K562 (cell line): ENCODE results near the gene PPA2. TPM values are rescaled to one million over a fixed set of nuclear protein-coding genes. Genes with fewer than 3 reads are reported as not detected.
A peak's percentile ranks its signal among the peaks of the same experiment; 100 is the strongest.
"Not testable (repeated sequence)": the region's sequence is repeated elsewhere in the genome, so short reads cannot be mapped to it uniquely, and the experiment has no call there.

Source experiments
- ATAC-seq: fragments of 200-7000 bp; cut with Tn5 transposase; 3 replicates; pipeline ENCODE4 v1.9.1; 2020; ENCODE audit warnings: moderate library complexity
- BruUV-seq: library from RNA; stranded (reverse); fragments of 400-500 nt; replicated peaks from 2 replicates; lab custom pipeline; 2021; lab: Mats Ljungman, UMichigan
- CTCF ChIA-PET: fragments of 300-600 bp; formaldehyde crosslinking; extraction: SDS; loops from one replicate; lab custom pipeline; 2021; ENCODE audit warnings: low intra/inter-chr PET ratio; lab: Yijun Ruan, JAX
- POLR2A ChIA-PET: fragments of 300-600, 350-650 bp; sonication (Branson Sonifier 250); formaldehyde crosslinking; extraction: SDS; loops from one replicate; lab custom pipeline; 2021; ENCODE audit warnings: antibody characterized with exemption, inconsistent platforms; lab: Yijun Ruan, JAX
- DNase-seq, 4 experiments: peaks; one replicate each; pipeline versions ENCODE4 v3.0.0 to v3.0.0-alpha.2; 2011 to 2018; ENCODE audit warnings: low spot score in 3 of 4, mixed read lengths in 3 of 4; ENCODE audit errors: extremely low read depth in 1 of 4
- FAIRE-seq: peaks from 2 replicates; lab custom pipeline; 2011; peaks lifted over from hg19 to GRCh38; lab: Jason Lieb, UNC
- H2AFZ ChIP-seq: 2 replicates; pipeline ENCODE4 v1.6.0; 2011; ENCODE audit warnings: low read depth, low read length, control low read depth, inconsistent platforms
- H3K27ac ChIP-seq: fragments of 200-600 bp; 3 replicates; pipeline ENCODE4 v1.8.0; 2011; ENCODE audit warnings: low read depth, mild to moderate bottlenecking, control low read depth, inconsistent platforms, low read length, moderate library complexity, mixed read lengths; ENCODE audit errors: extremely low read depth
- H3K27me3 ChIP-seq, 2 experiments: fragments of 300-600 bp in 1 of 2; 2 replicates in 1 of 2; 3 replicates in 1 of 2; pipeline versions ENCODE4 v1.6.0 to v1.8.0; 2011; ENCODE audit warnings: inconsistent platforms in 2 of 2, low read length in 2 of 2, mild to moderate bottlenecking in 1 of 2, mixed read lengths in 1 of 2, moderate library complexity in 1 of 2; ENCODE audit not compliant: control insufficient read depth in 2 of 2, insufficient read depth in 2 of 2
- H3K36me3 ChIP-seq: fragments of 300-600 bp; 3 replicates; pipeline ENCODE4 v1.8.0; 2011; ENCODE audit warnings: mild to moderate bottlenecking, low read length, inconsistent platforms; ENCODE audit not compliant: control insufficient read depth, insufficient read depth
- H3K4me1 ChIP-seq, 2 experiments: fragments of 200-600 bp in 1 of 2; replicated peaks in 1 of 2; 2 replicates in 1 of 2; 3 replicates in 1 of 2; pipeline versions ENCODE4 v1.5.1 to v1.8.0; 2011; ENCODE audit warnings: inconsistent platforms in 2 of 2, low read length in 2 of 2, mild to moderate bottlenecking in 1 of 2, mixed read lengths in 1 of 2, moderate library complexity in 1 of 2; ENCODE audit not compliant: control insufficient read depth in 2 of 2, insufficient read depth in 2 of 2
- H3K4me2 ChIP-seq: 2 replicates; pipeline ENCODE4 v1.6.1; 2011; ENCODE audit warnings: low read length, control low read depth, inconsistent platforms, mixed read lengths; ENCODE audit not compliant: insufficient read depth
- H3K4me3 ChIP-seq: fragments of 200-600 bp; sonication (generic), shearing (Covaris generic); 2 replicates; pipeline ENCODE4 v1.5.1; 2016; ENCODE audit warnings: control low read depth, inconsistent platforms
- H3K79me2 ChIP-seq: fragments of 200-600 bp; 3 replicates; pipeline ENCODE4 v1.8.0; 2011; ENCODE audit warnings: low read length, inconsistent platforms; ENCODE audit not compliant: control insufficient read depth, insufficient read depth
- H3K9ac ChIP-seq, 2 experiments: 2 replicates each; pipeline versions ENCODE4 v1.6.0 to v1.6.1; 2011; ENCODE audit warnings: low read depth in 2 of 2, low read length in 2 of 2, control low read depth in 1 of 2, inconsistent platforms in 1 of 2, mild to moderate bottlenecking in 1 of 2, mixed read lengths in 1 of 2; ENCODE audit not compliant: insufficient read depth in 1 of 2
- H3K9me1 ChIP-seq: one replicate; pipeline ENCODE4 v1.6.0; 2011; ENCODE audit warnings: inconsistent platforms, mild to moderate bottlenecking, low read length, moderate library complexity; ENCODE audit not compliant: control insufficient read depth, insufficient read depth
- H3K9me3 ChIP-seq: replicated peaks from 2 replicates; pipeline ENCODE4 v1.5.1; 2011; ENCODE audit warnings: low read depth, low read length, inconsistent platforms; ENCODE audit not compliant: control insufficient read depth, insufficient read depth
- H4K20me1 ChIP-seq: replicated peaks from 2 replicates; pipeline ENCODE4 v1.6.1; 2011; ENCODE audit warnings: low read length, inconsistent platforms, mixed read lengths; ENCODE audit not compliant: control insufficient read depth, insufficient read depth
- NFE2L1 ChIP-seq: fragments of 450-650 bp; IDR thresholded peaks from 2 replicates; pipeline ENCODE4 v1.6.1; 2016; ENCODE audit warnings: missing genetic modification characterization, low read depth, mild to moderate bottlenecking, missing compliant biosample characterization, moderate library complexity, borderline replicate concordance
- NFYB ChIP-seq: IDR thresholded peaks from 2 replicates; pipeline ENCODE4 v1.6.1; 2011; ENCODE audit warnings: mild to moderate bottlenecking, moderate library complexity; ENCODE audit not compliant: insufficient read length; ENCODE audit errors: extremely low read depth
- POLR2A ChIP-seq: fragments of 450-650 bp; conservative IDR thresholded peaks from 2 replicates; pipeline ENCODE4 v1.6.1; 2016
- POLR2G ChIP-seq: fragments of 200-400 bp; formaldehyde crosslinking; IDR thresholded peaks from 2 replicates; pipeline ENCODE4 v1.6.1; 2017; ENCODE audit warnings: low read depth, mild to moderate bottlenecking, antibody characterized with exemption, low read length, moderate library complexity
- TCF7 ChIP-seq: sonication (generic); IDR thresholded peaks from 2 replicates; pipeline ENCODE4 v1.6.1; 2016; ENCODE audit warnings: antibody characterized with exemption, borderline replicate concordance
- ZNF699 ChIP-seq: fragments of 250-450 bp; sonication (Bioruptor Pico); IDR thresholded peaks from 2 replicates; pipeline ENCODE4 v1.8.0; 2021; ENCODE audit warnings: mild to moderate bottlenecking, moderate library complexity; ENCODE audit not compliant: insufficient replicate concordance
- ZNF764 ChIP-seq: fragments of 250-450 bp; sonication (Bioruptor Pico); IDR thresholded peaks from 2 replicates; pipeline ENCODE4 v1.4.0; 2020; ENCODE audit warnings: low read depth, mild to moderate bottlenecking, moderate library complexity
- WGBS: fragments of 100-300 bp; shearing (Covaris generic); methylation state at CpG from one replicate; pipeline ENCODE4 v1.1.6; 2016; ENCODE audit warnings: low coverage, mixed read lengths; ENCODE audit not compliant: insufficient coverage; ENCODE audit errors: missing lambda C conversion rate; 5-methylcytosine and 5-hydroxymethylcytosine counted together
- in situ Hi-C: fragments of 300-500 bp; cut with MboI; formaldehyde crosslinking; loops from 4 replicates; pipeline ENCODE4 v1.15.0; 2018; ENCODE audit warnings: inconsistent platforms, mixed read lengths
- intact Hi-C: fragments of 100-400 bp; cut with micrococcal nuclease; formaldehyde crosslinking; loops from 2 replicates; pipeline ENCODE4 v1.14.2; 2022
- polyA plus RNA-seq, 8 experiments: library from polyadenylated mRNA; depleted of rRNA in 4 of 8; stranded (reverse) in 5 of 8; unstranded in 3 of 8; fragments of >200 nt; fragmentation: Nextera tagmentation in 2 of 8; fragmentation: Illumina TruSeq in 1 of 8; extraction: Ambion mirVana in 2 of 8; extraction: Trizol in 1 of 8; gene quantifications; 2 replicates each; pipeline versions ENCODE4 v1.2.1 to v1.2.3, GENCODE V29; 2011 to 2014; ENCODE audit warnings: inconsistent platforms in 1 of 8, missing spikeins in 1 of 8
- total RNA-seq, 7 experiments: library from RNA; depleted of rRNA in 6 of 7; stranded (reverse); fragments of >200 nt in 6 of 7; fragmentation: Illumina TruSeq in 2 of 7; extraction: Trizol in 2 of 7; gene quantifications; 2 replicates each; pipeline versions ENCODE4 v1.2.1 to v1.2.3, GENCODE V29; 2011 to 2021; ENCODE audit warnings: low replicate concordance in 1 of 7
- TF ChIP-seq, protein P1 (sequence below), 2 experiments: fragments of 150-350 bp in 1 of 2; IDR thresholded peaks; 2 replicates each; pipeline ENCODE4 v1.6.1; 2012 to 2016; ENCODE audit warnings: low read depth in 2 of 2, low read length in 2 of 2, mild to moderate bottlenecking in 1 of 2, moderate library complexity in 1 of 2
- TF ChIP-seq, protein P2 (sequence below): fragments of 450-650 bp; IDR thresholded peaks from 2 replicates; pipeline ENCODE4 v1.6.1; 2016

Gene PPA2
- total and polyA plus RNA-seq, 9 of the 15 experiments (the other 6 are each of a cell fraction or from before 2014, with no cell fraction given): 48.3 to 190 (median 109) TPM

DNA sequence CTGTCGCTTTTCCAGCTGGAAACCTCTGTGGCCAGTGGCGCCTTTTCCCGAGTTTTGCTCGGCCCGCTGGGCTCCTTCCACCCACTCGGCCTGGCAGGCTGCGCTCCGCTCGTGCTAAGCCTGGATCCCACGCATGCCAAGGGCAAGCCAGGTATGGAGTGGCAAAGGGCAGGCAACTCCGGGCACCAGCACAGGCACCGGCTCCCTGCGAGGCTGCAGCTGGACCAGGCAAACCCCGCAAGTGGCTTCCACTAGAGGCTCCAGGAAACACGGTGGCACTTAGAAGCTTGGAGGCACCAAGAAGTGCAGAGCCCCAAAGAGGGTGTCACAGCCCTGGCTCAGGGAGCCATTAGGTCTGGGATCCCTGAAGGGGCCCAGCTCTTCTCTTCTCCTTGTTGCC, 59.5 kb downstream of the PPA2 start:
- H3K9me1 ChIP-seq: no peaks in the 10 kb centered on the region
- DNase-seq (no peak), ATAC-seq (no peak), FAIRE-seq (no peak)
- ChIA-PET CTCF (no interaction called here), POLR2A (no interaction called here)
- WGBS: 85% methylated on average over 11 of the region's 15 CpGs
- H2AFZ ChIP-seq: no peak overlapping the region
- H3K4me1 ChIP-seq: no peaks in the 10 kb centered on the region
- H3K79me2 ChIP-seq: no peaks in the 10 kb centered on the region
- no TSS peak for BruUV-seq
- H3K27me3 ChIP-seq: no peaks in the 10 kb centered on the region
- no peak overlapping the region for H3K4me2 ChIP-seq
- no peak overlapping the region for H3K27ac ChIP-seq
- H3K9ac ChIP-seq: no peak overlapping the region; a peak in 1 of 4 replicates
- TF ChIP-seq NFYB: no peak
- TF ChIP-seq, protein P1, sequence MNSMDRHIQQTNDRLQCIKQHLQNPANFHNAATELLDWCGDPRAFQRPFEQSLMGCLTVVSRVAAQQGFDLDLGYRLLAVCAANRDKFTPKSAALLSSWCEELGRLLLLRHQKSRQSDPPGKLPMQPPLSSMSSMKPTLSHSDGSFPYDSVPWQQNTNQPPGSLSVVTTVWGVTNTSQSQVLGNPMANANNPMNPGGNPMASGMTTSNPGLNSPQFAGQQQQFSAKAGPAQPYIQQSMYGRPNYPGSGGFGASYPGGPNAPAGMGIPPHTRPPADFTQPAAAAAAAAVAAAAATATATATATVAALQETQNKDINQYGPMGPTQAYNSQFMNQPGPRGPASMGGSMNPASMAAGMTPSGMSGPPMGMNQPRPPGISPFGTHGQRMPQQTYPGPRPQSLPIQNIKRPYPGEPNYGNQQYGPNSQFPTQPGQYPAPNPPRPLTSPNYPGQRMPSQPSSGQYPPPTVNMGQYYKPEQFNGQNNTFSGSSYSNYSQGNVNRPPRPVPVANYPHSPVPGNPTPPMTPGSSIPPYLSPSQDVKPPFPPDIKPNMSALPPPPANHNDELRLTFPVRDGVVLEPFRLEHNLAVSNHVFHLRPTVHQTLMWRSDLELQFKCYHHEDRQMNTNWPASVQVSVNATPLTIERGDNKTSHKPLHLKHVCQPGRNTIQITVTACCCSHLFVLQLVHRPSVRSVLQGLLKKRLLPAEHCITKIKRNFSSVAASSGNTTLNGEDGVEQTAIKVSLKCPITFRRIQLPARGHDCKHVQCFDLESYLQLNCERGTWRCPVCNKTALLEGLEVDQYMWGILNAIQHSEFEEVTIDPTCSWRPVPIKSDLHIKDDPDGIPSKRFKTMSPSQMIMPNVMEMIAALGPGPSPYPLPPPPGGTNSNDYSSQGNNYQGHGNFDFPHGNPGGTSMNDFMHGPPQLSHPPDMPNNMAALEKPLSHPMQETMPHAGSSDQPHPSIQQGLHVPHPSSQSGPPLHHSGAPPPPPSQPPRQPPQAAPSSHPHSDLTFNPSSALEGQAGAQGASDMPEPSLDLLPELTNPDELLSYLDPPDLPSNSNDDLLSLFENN (IDR thresholded peaks at IDR 0.05; ENCODE audit: low read depth in 2 of 2, low read length in 2 of 2): no peak
- TF ChIP-seq ZNF699: no peak
- TF ChIP-seq NFE2L1 (tag): no peak
- no peak for TF ChIP-seq POLR2A
- TF ChIP-seq, protein P2, sequence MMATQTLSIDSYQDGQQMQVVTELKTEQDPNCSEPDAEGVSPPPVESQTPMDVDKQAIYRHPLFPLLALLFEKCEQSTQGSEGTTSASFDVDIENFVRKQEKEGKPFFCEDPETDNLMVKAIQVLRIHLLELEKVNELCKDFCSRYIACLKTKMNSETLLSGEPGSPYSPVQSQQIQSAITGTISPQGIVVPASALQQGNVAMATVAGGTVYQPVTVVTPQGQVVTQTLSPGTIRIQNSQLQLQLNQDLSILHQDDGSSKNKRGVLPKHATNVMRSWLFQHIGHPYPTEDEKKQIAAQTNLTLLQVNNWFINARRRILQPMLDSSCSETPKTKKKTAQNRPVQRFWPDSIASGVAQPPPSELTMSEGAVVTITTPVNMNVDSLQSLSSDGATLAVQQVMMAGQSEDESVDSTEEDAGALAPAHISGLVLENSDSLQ: no peak
- TF ChIP-seq POLR2G: peak; percentile 54
- TF ChIP-seq ZNF764 (CRISPR knock-in tag): no peak
- no peak for TF ChIP-seq TCF7
- no peak overlapping the region for H3K4me3 ChIP-seq
- no peaks in the 10 kb centered on the region for H4K20me1 ChIP-seq
- H3K9me3 ChIP-seq: no peaks in the 10 kb centered on the region
- intact Hi-C loops: no loop called here
- H3K36me3 ChIP-seq: peaks cover 6% of the 10 kb centered on the region; the same call in 1 of the 3 replicates
- in situ Hi-C loops: no loop called here

DNA sequence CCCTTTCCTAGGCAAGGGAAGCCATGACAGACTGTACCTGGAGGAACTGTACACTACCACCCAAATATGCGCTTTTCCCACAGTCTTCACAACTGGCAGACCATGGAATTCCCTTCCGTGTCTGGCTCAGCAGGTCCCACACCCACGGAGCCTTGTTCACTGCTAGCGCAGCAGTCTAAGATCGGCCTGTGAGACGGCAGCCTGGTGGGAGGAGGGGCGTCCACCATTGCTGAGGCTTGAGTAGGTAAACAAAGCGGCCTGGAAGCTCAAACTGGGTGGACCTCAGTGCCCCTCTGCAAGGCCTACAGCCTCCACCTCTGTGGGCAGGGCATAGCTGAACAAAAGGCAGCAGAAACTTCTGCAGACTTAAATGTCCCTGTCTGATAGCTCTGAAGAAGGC, 64.7 kb downstream of the PPA2 start:
- H3K4me2 ChIP-seq, H3K4me3 ChIP-seq, ATAC-seq, H3K79me2 ChIP-seq, CTCF ChIA-PET, H4K20me1 ChIP-seq, in situ Hi-C loops, H3K9me3 ChIP-seq, H3K9ac ChIP-seq, H3K36me3 ChIP-seq, DNase-seq, H3K4me1 ChIP-seq, H3K27ac ChIP-seq, H3K9me1 ChIP-seq, H2AFZ ChIP-seq, BruUV-seq, H3K27me3 ChIP-seq, intact Hi-C loops, FAIRE-seq: not testable (repeated sequence)
- 92% methylated on average over 6 of the region's 8 CpGs for WGBS
- POLR2A ChIA-PET: interaction anchor here (0.9 kb wide), 1 partner anchor 11 kb away, joined by 3 read pairs; no protein-coding TSS in a partner anchor
